Suprapubic skin (tissue), 4 donors: Measurements from ENCODE around the gene KY. TPM values are rescaled to one million over a fixed set of nuclear protein-coding genes. Genes with fewer than 3 reads are reported as not detected.

ENCODE experiments used
- DNase-seq, 2 donors: peaks; one replicate each; pipeline ENCODE4 v3.0.0-alpha.2; 2019; ENCODE audit warnings: low spot score in 2 of 2
- H3K27ac ChIP-seq: fragments of 200-600 bp; sonication (generic); one replicate; pipeline ENCODE4 v1.5.1; 2019
- H3K27me3 ChIP-seq: fragments of 200-600 bp; sonication (generic); one replicate; pipeline ENCODE4 v1.5.1; 2019
- H3K36me3 ChIP-seq: fragments of 200-600 bp; sonication (generic); one replicate; pipeline ENCODE4 v1.5.1; 2019
- H3K4me1 ChIP-seq: fragments of 200-600 bp; sonication (generic); one replicate; pipeline ENCODE4 v1.5.1; 2019
- H3K4me3 ChIP-seq: fragments of 200-600 bp; sonication (generic); one replicate; pipeline ENCODE4 v1.5.1; 2019; ENCODE audit warnings: mild to moderate bottlenecking
- H3K9me3 ChIP-seq: fragments of 200-600 bp; sonication (generic); one replicate; pipeline ENCODE4 v1.5.1; 2019
- EP300 ChIP-seq: sonication (generic); formaldehyde crosslinking; IDR thresholded peaks from one replicate; pipeline ENCODE4 v1.6.1; 2017; ENCODE audit warnings: antibody characterized with exemption
- POLR2A ChIP-seq, 2 donors: fragments of 450-650 bp; IDR thresholded peaks; one replicate each; pipeline ENCODE4 v1.6.1; 2017; ENCODE audit warnings: antibody characterized with exemption in 2 of 2, mild to moderate bottlenecking in 2 of 2, moderate library complexity in 2 of 2
- POLR2AphosphoS5 ChIP-seq, 3 donors: sonication (generic); formaldehyde crosslinking; IDR thresholded peaks; one replicate each; pipeline ENCODE4 v1.6.1; 2017; ENCODE audit warnings: antibody characterized with exemption in 3 of 3
- WGBS: methylation state at CpG from one replicate; pipeline ENCODE4 v1.1.5; 2018; 5-methylcytosine and 5-hydroxymethylcytosine counted together
- total RNA-seq, 4 donors: library from RNA; depleted of rRNA; stranded (reverse); fragments of >200 nt; gene quantifications; one replicate each; pipeline ENCODE4 v1.1.0, GENCODE V29; 2016
- TF ChIP-seq, protein P1 (sequence below), 2 donors: fragments of 200-600 bp in 1 of 2; fragments of 450-650 bp in 1 of 2; sonication (generic) in 1 of 2; IDR thresholded peaks; one replicate each; pipeline ENCODE4 v1.5.1; 2016 to 2019; ENCODE audit warnings: antibody characterized with exemption in 2 of 2, mild to moderate bottlenecking in 1 of 2, moderate library complexity in 1 of 2

KY gene
- total RNA-seq, 4 donors from 2014 or later = 41.9 to 99.8 (median 53.9) TPM

DNA sequence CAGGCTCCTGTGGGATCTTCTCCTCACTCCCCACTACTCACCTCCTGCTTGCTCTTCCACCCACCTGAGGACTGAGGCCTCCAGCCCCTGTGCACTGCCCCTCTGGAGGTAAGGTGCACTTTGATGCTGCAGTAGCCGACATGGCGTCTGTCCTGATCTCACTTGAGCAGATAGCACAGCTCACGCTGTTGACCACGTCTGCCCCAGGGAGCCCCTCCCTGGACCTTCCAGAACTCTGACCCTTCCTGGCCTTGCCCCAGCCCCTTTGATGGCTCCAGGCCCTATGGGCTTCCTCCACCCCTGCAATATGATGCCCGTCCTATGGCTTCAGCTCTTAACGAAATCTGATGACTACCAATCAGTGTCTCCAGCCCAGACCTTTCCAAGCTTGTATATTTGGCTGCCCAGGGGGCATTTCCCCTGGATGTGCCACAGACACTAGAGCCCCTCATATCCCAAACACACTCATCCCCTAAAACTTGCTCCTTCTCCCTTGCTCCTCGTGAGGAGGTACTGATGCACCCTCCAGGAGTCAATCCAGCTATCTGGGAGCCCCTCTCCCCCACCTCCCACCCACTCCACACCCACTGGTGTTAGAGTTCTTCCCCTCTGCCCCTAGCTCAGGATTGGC is 27.1 kb downstream of the KY start:
- Histone ChIP-seq H3K4me1 (no peaks in the 10 kb centered on the region), H3K27ac (no peak overlapping the region), H3K4me3 (no peak overlapping the region), H3K27me3 (no peaks in the 10 kb centered on the region), H3K36me3 (peaks cover 6% of the 10 kb centered on the region), H3K9me3 (no peaks in the 10 kb centered on the region)
- WGBS = 91% methylated on average over 7 of the region's 7 CpGs
- TF ChIP-seq POLR2AphosphoS5 (IDR thresholded peaks at IDR 0.05) (no peak), EP300 (no peak), POLR2A (IDR thresholded peaks at IDR 0.05) (no peak)
- TF ChIP-seq, protein P1, sequence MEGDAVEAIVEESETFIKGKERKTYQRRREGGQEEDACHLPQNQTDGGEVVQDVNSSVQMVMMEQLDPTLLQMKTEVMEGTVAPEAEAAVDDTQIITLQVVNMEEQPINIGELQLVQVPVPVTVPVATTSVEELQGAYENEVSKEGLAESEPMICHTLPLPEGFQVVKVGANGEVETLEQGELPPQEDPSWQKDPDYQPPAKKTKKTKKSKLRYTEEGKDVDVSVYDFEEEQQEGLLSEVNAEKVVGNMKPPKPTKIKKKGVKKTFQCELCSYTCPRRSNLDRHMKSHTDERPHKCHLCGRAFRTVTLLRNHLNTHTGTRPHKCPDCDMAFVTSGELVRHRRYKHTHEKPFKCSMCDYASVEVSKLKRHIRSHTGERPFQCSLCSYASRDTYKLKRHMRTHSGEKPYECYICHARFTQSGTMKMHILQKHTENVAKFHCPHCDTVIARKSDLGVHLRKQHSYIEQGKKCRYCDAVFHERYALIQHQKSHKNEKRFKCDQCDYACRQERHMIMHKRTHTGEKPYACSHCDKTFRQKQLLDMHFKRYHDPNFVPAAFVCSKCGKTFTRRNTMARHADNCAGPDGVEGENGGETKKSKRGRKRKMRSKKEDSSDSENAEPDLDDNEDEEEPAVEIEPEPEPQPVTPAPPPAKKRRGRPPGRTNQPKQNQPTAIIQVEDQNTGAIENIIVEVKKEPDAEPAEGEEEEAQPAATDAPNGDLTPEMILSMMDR (IDR thresholded peaks at IDR 0.05) = no peak
- peak in 1 of 2 donors; percentile 35 for DNase-seq

DNA sequence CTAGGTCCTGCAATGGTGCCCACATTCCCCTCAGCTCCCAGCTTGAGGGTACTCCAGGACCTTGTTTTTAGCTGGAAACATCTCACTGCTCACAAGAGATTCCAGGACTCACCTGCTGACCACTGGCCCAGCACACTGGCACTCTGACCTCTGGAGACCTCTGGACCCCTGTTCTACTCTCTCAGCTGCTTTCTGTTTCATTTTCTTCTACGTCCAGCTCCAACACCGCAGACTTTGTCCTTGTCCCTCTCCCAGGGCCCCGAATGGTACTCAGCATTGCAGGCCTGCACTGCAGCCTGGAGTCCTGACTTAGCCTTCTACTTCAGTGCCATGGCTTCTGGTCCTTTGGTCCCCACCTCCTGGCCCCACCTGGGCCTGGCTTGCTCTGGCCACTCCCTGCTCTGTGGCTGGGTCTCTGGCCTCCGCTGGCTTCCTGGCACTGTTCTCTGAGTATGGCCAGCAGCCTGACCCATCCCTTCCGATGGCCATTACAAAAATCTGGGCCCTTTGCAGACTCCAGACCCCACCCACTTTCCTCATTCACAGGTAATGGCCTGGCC is 27.9 kb downstream of the KY start:
- Histone ChIP-seq H3K27me3 (no peaks in the 10 kb centered on the region), H3K36me3 (peaks cover 6% of the 10 kb centered on the region), H3K27ac (no peak overlapping the region), H3K4me3 (no peak overlapping the region), H3K4me1 (no peaks in the 10 kb centered on the region), H3K9me3 (no peaks in the 10 kb centered on the region)
- WGBS = 73% methylated on average over 5 of the region's 5 CpGs
- TF ChIP-seq EP300 (no peak), POLR2AphosphoS5 (IDR thresholded peaks at IDR 0.05) (no peak), POLR2A (IDR thresholded peaks at IDR 0.05) (no peak)
- TF ChIP-seq, protein P1 (IDR thresholded peaks at IDR 0.05) = no peak
- DNase-seq = no peak

DNA sequence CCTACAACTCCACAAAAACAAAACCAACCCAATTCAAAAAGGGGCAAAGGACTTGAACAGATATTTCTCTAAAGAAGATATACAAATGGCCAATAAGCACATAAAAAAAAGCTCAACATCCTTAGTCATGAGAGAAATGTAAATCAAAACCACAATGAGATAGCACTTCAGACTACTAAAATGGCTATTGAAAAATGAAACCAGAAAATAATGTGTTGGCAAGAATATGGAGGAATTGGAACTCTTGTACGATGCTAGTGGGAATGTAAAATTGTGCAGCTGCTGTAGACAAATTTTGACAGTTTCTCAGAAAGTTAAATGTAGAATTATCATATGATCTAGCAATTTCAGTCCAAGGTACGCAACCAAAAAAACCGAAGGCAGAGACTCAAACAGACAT is 29.0 kb downstream of the KY start:
- no peak for DNase-seq
- Histone ChIP-seq H3K36me3 (peaks cover 6% of the 10 kb centered on the region), H3K27ac (no peak overlapping the region), H3K4me1 (no peaks in the 10 kb centered on the region), H3K27me3 (no peaks in the 10 kb centered on the region), H3K4me3 (no peak overlapping the region), H3K9me3 (no peaks in the 10 kb centered on the region)
- 75% methylated on average over 3 of the region's 3 CpGs for WGBS
- TF ChIP-seq POLR2A (IDR thresholded peaks at IDR 0.05) (no peak), POLR2AphosphoS5 (IDR thresholded peaks at IDR 0.05) (no peak), EP300 (no peak)
- TF ChIP-seq, protein P1 (IDR thresholded peaks at IDR 0.05) = no peak

DNA sequence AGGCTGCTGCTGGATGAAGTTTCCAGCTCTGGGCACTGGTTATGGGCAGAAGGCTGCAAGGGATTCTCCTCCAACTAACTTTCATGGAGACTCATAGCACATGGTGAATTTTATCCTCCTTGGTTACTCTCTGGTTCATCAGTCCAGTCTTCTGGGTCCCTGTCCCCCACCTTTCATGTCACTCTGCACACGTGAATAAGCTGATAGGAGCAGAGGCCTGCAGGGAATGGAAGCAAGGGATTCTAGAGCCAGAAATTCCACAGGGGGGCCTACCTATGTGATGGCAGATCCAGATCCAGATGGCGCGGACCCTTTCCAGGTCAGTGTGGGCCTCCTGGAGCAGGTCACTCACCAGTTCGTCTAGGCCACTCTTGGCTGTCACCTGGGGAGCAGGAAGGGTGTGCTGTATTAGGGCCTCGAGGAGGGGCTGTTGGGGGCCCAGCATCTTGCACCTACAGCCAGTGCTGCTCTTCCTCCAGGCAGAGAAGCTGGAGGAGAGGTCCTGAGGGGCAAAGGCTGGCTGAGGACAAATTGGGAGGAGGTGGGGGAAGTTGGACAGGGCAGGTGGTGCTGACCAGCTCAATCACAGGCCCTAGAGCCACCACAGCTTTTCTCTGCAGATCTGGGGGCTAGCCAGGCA is 30.2 kb downstream of the KY start:
- no peaks in the 10 kb centered on the region for H3K9me3 ChIP-seq
- no peak for TF ChIP-seq EP300
- TF ChIP-seq, protein P1 (IDR thresholded peaks at IDR 0.05) = no peak
- TF ChIP-seq POLR2AphosphoS5 (IDR thresholded peaks at IDR 0.05) = no peak
- no peak for TF ChIP-seq POLR2A (IDR thresholded peaks at IDR 0.05)
- DNase-seq = no peak
- H3K4me1 ChIP-seq = no peaks in the 10 kb centered on the region
- no peaks in the 10 kb centered on the region for H3K27me3 ChIP-seq
- H3K36me3 ChIP-seq = peaks cover 6% of the 10 kb centered on the region
- H3K27ac ChIP-seq = no peak overlapping the region
- WGBS = 97% methylated on average over 5 of the region's 5 CpGs
- H3K4me3 ChIP-seq = no peak overlapping the region

DNA sequence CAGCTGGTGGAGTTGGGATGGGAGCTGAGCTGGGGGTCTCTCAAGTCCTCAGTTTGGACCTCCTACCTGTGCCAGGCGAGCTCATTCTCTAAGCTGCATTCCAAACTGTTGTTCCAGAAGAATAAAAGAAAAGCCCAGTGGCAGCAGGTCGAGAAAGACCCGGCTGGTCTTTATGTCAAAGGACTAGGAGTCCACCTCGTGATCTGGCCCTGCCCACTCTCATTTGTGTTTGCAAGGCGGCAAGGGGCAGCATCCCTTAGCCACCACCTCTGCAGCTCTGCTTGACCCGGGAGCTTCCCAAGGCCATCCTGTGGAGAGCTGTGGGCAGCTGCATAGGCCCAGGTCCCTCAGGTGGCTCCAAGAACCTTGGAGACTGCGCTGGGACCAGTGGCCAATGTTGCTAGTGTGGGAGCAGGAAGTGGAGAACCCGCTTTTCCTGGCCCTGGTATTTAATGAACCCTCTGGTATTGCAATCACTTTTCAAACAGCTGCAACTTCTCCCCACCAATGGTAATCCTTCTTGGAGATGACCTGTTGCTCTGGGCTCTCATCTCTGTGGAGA is 30.9 kb downstream of the KY start:
- H3K4me1 ChIP-seq = no peaks in the 10 kb centered on the region
- no peak for DNase-seq
- H3K27ac ChIP-seq = no peak overlapping the region
- no peaks in the 10 kb centered on the region for H3K9me3 ChIP-seq
- no peaks in the 10 kb centered on the region for H3K27me3 ChIP-seq
- WGBS = 85% methylated on average over 8 of the region's 8 CpGs
- no peak for TF ChIP-seq POLR2AphosphoS5 (IDR thresholded peaks at IDR 0.05)
- no peak for TF ChIP-seq POLR2A (IDR thresholded peaks at IDR 0.05)
- no peak for TF ChIP-seq EP300
- TF ChIP-seq, protein P1 (IDR thresholded peaks at IDR 0.05) = no peak
- H3K4me3 ChIP-seq = no peak overlapping the region
- H3K36me3 ChIP-seq = peaks cover 6% of the 10 kb centered on the region
